KMS-11 (cell line): ENCODE results near the gene OR56A1.
"Not testable (repeated sequence)": the region's sequence is repeated elsewhere in the genome, so short reads cannot be mapped to it uniquely, and the experiment has no call there.

ENCODE experiments used
- H2AFZ ChIP-seq: fragments of 200-600 bp; sonication (generic); 2 replicates; pipeline ENCODE4 v1.6.1; 2016; ENCODE audit warnings: antibody characterized with exemption, mixed run types, low read depth
- H3K27ac ChIP-seq: fragments of 200-600 bp; sonication (generic); 2 replicates; pipeline ENCODE4 v1.6.1; 2016; ENCODE audit warnings: mild to moderate bottlenecking, mixed run types
- H3K27me3 ChIP-seq: fragments of 200-600 bp; sonication (generic); 2 replicates; pipeline ENCODE4 v1.6.1; 2017; ENCODE audit warnings: mild to moderate bottlenecking, low read depth, mixed run types, moderate library complexity; ENCODE audit not compliant: insufficient read depth
- H3K36me3 ChIP-seq: fragments of 200-600 bp; sonication (generic); 2 replicates; pipeline ENCODE4 v1.6.1; 2017; ENCODE audit warnings: mild to moderate bottlenecking, mixed run types; ENCODE audit not compliant: insufficient read depth
- H3K4me1 ChIP-seq: fragments of 200-600 bp; sonication (generic); 2 replicates; pipeline ENCODE4 v1.6.1; 2016; ENCODE audit warnings: mild to moderate bottlenecking, low read depth, mixed run types; ENCODE audit not compliant: poor library complexity, severe bottlenecking
- H3K4me2 ChIP-seq: fragments of 200-600 bp; sonication (generic); 2 replicates; pipeline ENCODE4 v1.7.0; 2016; ENCODE audit warnings: mild to moderate bottlenecking, mixed run types
- H3K4me3 ChIP-seq: fragments of 200-600 bp; sonication (generic); IDR thresholded peaks from 2 replicates; pipeline ENCODE4 v1.6.1; 2017; ENCODE audit warnings: low read depth, low read length, mixed read lengths; ENCODE audit not compliant: insufficient read depth
- H3K79me2 ChIP-seq: fragments of 200-600 bp; sonication (generic); 2 replicates; pipeline ENCODE4 v1.6.1; 2016; ENCODE audit warnings: low read depth, mixed run types; ENCODE audit not compliant: insufficient read depth
- H3K9ac ChIP-seq: fragments of 200-600 bp; sonication (generic); 2 replicates; pipeline ENCODE4 v1.6.1; 2016; ENCODE audit warnings: mild to moderate bottlenecking, mixed run types
- H4K20me1 ChIP-seq: fragments of 200-600 bp; sonication (generic); 2 replicates; pipeline ENCODE4 v1.6.1; 2016; ENCODE audit warnings: mild to moderate bottlenecking, mixed run types; ENCODE audit not compliant: insufficient read depth
- TF ChIP-seq, protein P1 (sequence below): fragments of 200-600 bp; sonication (generic); conservative IDR thresholded peaks from 2 replicates; pipeline ENCODE4 v1.6.1; 2017; ENCODE audit warnings: low read depth, mild to moderate bottlenecking, antibody characterized with exemption, low read length, moderate library complexity, mixed read lengths

Gene OR56A1, protein sequence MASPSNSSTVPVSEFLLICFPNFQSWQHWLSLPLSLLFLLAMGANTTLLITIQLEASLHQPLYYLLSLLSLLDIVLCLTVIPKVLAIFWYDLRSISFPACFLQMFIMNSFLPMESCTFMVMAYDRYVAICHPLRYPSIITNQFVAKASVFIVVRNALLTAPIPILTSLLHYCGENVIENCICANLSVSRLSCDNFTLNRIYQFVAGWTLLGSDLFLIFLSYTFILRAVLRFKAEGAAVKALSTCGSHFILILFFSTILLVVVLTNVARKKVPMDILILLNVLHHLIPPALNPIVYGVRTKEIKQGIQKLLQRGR

DNA sequence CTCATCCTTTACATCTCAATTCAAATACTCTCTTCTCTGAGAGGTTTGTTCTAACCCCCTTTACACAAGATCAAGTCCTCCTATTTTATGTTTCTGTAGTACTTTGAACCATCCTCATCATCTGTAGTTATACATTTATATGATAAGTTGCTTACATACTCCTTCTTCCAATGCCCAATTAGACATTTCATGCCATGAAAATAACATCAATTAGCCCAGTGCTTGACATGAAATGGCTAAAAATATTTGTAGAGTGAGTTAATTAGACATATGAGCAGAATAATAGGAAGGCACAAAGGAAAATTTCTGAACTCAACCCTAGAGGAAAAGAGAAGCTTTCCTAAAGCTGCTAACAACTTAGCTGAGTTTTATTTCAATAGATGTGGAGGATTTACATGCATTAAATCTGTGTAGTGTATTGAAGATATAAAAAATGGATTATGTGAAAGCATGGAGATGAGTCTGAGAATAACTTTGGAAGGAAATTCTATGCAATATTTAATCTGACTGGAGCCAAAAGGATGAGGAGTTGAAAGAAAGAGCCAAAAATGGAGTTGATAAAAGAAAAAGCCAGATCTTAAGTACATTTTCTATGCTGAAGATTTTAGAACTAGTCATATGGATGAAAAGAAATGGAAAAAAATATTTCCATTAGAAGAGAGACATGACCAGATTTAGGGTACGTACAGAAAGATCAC is at the start of gene OR56A1:
Gene OR56A1 (minus strand): TSS at position 51 of the 698 bp plus-strand sequence. CDS start 3,066 bp downstream, outside the sequence.
- no peak within 1 kb of the TSS for H3K27ac ChIP-seq
- H4K20me1 ChIP-seq = no peaks in the 10 kb centered on the region
- H2AFZ ChIP-seq = no peak within 1 kb of the TSS
- H3K4me1 ChIP-seq = no peaks in the 10 kb centered on the region
- H3K79me2 ChIP-seq = no peaks in the 10 kb centered on the region
- TF ChIP-seq, protein P1, sequence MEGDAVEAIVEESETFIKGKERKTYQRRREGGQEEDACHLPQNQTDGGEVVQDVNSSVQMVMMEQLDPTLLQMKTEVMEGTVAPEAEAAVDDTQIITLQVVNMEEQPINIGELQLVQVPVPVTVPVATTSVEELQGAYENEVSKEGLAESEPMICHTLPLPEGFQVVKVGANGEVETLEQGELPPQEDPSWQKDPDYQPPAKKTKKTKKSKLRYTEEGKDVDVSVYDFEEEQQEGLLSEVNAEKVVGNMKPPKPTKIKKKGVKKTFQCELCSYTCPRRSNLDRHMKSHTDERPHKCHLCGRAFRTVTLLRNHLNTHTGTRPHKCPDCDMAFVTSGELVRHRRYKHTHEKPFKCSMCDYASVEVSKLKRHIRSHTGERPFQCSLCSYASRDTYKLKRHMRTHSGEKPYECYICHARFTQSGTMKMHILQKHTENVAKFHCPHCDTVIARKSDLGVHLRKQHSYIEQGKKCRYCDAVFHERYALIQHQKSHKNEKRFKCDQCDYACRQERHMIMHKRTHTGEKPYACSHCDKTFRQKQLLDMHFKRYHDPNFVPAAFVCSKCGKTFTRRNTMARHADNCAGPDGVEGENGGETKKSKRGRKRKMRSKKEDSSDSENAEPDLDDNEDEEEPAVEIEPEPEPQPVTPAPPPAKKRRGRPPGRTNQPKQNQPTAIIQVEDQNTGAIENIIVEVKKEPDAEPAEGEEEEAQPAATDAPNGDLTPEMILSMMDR = no peak
- H3K9ac ChIP-seq = no peak within 1 kb of the TSS
- H3K4me2 ChIP-seq = no peak within 1 kb of the TSS
- H3K36me3 ChIP-seq = no peaks in the 10 kb centered on the region
- H3K27me3 ChIP-seq = no peaks in the 10 kb centered on the region
- H3K4me3 ChIP-seq = no peak within 1 kb of the TSS

- H3K4me2 ChIP-seq = no peak overlapping the region
- no peak overlapping the region for H3K4me3 ChIP-seq
- no peak overlapping the region for H2AFZ ChIP-seq
- H3K9ac ChIP-seq = no peak overlapping the region
- H3K79me2 ChIP-seq = no peaks in the 10 kb centered on the region
- no peak overlapping the region for H3K27ac ChIP-seq
- TF ChIP-seq, protein P1 = no peak
- H3K36me3 ChIP-seq = no peaks in the 10 kb centered on the region
- no peaks in the 10 kb centered on the region for H3K4me1 ChIP-seq
- H3K27me3 ChIP-seq = no peaks in the 10 kb centered on the region
- no peaks in the 10 kb centered on the region for H4K20me1 ChIP-seq
Measured at GRCh38 chr11:6079463-6079862, 48.9 kb upstream of the OR56A1 start.

DNA sequence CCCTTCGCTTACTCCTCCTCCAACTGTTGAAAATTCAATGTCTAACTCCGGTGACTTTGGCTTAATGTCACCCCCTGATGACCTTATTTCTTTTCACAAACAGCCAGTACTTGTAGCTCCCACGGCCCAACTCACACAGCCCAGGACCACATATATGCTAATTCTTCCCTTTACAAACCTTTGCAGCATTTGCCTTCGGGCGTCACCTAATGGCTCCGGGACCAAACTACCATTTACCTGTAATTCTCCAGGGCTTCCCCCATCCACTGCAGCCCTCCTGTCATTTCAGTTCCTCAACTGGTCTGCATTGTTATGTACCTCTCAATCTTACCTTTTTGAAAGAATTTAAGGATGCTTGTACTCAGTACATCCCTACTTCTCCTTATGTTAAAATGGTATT is 47.2 kb upstream of the OR56A1 start:
- no peaks in the 10 kb centered on the region for H3K27me3 ChIP-seq
- TF ChIP-seq, protein P1 = no peak
- no peaks in the 10 kb centered on the region for H3K4me1 ChIP-seq
- no peak overlapping the region for H2AFZ ChIP-seq
- no peak overlapping the region for H3K4me2 ChIP-seq
- H3K9ac ChIP-seq = no peak overlapping the region
- no peaks in the 10 kb centered on the region for H3K36me3 ChIP-seq
- H3K4me3 ChIP-seq = no peak overlapping the region
- no peaks in the 10 kb centered on the region for H3K79me2 ChIP-seq
- no peaks in the 10 kb centered on the region for H4K20me1 ChIP-seq
- no peak overlapping the region for H3K27ac ChIP-seq

DNA sequence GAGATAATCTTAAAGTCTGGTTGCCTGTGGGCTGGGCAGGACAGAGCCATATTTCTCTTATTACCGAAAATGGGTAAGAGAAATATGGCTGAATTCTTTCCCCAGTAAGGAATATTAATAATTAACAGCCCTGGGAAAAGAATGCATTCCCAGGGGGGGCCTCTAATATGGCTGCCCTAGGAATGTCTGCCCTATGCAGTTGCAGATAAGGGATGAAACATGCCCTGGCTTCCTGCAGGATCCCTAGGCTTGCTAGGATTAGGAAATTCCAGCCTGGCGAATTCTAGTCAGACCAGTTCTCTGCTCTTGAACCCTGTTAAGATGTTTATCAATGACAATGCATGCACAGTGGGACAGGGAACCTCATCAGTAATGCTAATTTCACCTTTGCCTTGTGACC is 45.9 kb upstream of the OR56A1 start:
- not testable (repeated sequence) for H4K20me1 ChIP-seq, H3K27ac ChIP-seq, H3K4me2 ChIP-seq, H3K36me3 ChIP-seq, H3K27me3 ChIP-seq, H3K79me2 ChIP-seq, H3K4me1 ChIP-seq, H3K9ac ChIP-seq, H3K4me3 ChIP-seq, H2AFZ ChIP-seq

DNA sequence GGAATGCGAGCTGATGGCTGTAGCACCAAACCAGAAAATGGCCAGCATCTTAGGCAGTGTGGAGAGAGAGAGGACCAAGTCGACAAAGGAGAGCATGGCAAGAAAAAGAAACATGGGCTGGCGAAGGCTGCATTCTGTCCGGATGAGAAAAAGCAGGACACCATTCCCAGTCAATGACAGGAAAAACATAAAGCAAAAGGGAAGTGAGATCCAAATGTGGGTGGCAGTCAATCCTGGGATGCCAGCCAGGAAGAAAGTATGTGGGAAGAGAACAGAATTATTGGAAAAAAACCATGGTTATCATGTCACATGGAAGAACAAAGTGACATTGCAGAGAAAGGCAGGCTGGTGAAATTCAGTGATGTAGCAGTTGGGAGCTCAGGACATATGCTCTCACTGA is 36.9 kb upstream of the OR56A1 start:
- no peaks in the 10 kb centered on the region for H3K36me3 ChIP-seq
- H3K4me1 ChIP-seq = no peaks in the 10 kb centered on the region
- TF ChIP-seq, protein P1 = no peak
- H4K20me1 ChIP-seq = no peaks in the 10 kb centered on the region
- H3K79me2 ChIP-seq = no peaks in the 10 kb centered on the region
- no peak overlapping the region for H3K27ac ChIP-seq
- no peak overlapping the region for H3K9ac ChIP-seq
- H3K27me3 ChIP-seq = no peaks in the 10 kb centered on the region
- no peak overlapping the region for H3K4me2 ChIP-seq
- no peak overlapping the region for H3K4me3 ChIP-seq
- H2AFZ ChIP-seq = no peak overlapping the region
